GM23248 (cell line): ENCODE data around the gene CNTN4.
"Not testable (repeated sequence)": the region's sequence is repeated elsewhere in the genome, so short reads cannot be mapped to it uniquely, and the experiment has no call there.

Source experiments
- EZH2 ChIP-seq: fragments of 200-600 bp; sonication (generic); IDR thresholded peaks from 2 replicates; pipeline ENCODE4 v1.6.1; 2018; ENCODE audit warnings: antibody characterized with exemption, mild to moderate bottlenecking; ENCODE audit not compliant: insufficient read depth, poor library complexity, severe bottlenecking
- EZH2phosphoT487 ChIP-seq: fragments of 200-600 bp; sonication (generic); IDR thresholded peaks from 2 replicates; pipeline ENCODE4 v1.6.1; 2018; ENCODE audit warnings: antibody characterized with exemption, moderate library complexity, mild to moderate bottlenecking, low read depth; ENCODE audit not compliant: insufficient read depth

DNA sequence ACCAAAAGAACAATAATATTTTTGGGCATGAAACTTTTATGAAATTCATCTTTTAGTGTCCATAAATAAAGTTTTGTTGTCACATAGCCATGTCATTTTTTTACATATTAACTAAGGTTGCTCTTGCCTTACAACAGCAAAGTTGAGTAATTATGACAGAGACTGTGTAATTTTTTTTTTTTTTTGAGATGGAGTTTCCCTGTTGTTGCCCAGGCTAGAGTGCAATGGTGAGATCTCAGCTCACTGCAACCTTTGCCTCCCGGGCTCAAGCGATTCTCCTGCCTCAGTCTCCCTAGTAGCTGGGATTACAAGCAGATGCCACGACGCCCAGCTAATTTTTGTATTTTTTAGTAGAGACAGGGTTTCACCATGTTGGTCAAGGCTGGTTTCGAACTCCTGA, 894.5 kb downstream of the CNTN4 start:
- not testable (repeated sequence) for TF ChIP-seq EZH2phosphoT487, EZH2
